ENCODE results near the gene LCE1F.

DNA sequence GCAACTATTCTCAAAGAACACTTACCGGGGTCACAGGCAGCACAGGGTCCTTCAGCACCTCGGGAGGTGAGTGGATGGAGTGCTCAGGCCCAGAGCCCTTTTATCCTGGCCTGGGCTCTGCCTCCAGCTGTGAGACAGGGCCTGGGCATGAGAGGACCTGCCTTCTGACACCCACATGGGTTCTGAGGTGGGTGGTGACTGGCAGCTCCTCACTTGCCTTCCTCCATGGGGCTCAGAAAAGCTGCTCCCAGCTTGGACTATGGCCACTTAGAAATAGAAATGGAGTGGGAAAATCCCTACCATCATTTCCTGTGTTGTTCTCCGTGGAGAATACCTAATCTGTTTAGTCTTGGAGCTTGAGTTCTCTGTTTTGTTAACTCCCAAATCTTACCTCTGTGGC lies 31.6 kb downstream of the LCE1F start, which contains the start of gene LCE1C:
- no peak for TF ChIP-seq POLR2A (IDR thresholded peaks at IDR 0.05)
- TF ChIP-seq, protein P1, sequence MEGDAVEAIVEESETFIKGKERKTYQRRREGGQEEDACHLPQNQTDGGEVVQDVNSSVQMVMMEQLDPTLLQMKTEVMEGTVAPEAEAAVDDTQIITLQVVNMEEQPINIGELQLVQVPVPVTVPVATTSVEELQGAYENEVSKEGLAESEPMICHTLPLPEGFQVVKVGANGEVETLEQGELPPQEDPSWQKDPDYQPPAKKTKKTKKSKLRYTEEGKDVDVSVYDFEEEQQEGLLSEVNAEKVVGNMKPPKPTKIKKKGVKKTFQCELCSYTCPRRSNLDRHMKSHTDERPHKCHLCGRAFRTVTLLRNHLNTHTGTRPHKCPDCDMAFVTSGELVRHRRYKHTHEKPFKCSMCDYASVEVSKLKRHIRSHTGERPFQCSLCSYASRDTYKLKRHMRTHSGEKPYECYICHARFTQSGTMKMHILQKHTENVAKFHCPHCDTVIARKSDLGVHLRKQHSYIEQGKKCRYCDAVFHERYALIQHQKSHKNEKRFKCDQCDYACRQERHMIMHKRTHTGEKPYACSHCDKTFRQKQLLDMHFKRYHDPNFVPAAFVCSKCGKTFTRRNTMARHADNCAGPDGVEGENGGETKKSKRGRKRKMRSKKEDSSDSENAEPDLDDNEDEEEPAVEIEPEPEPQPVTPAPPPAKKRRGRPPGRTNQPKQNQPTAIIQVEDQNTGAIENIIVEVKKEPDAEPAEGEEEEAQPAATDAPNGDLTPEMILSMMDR (IDR thresholded peaks at IDR 0.05): no peak
